GM12878 (cell line): ENCODE data around the gene ZBED2. TPM values are rescaled to one million over a fixed set of nuclear protein-coding genes. Genes with fewer than 3 reads are reported as not detected.

Experiments
- CBFB ChIP-seq: IDR thresholded peaks from 2 replicates; pipeline ENCODE4 v1.6.1; 2016; ENCODE audit warnings: antibody characterized with exemption, low read depth
- CBX3 ChIP-seq: fragments of 200-600 bp; sonication (generic); IDR thresholded peaks from 2 replicates; pipeline ENCODE4 v1.6.1; 2016; ENCODE audit warnings: low read depth, borderline replicate concordance
- CEBPZ ChIP-seq: fragments of 150-350 bp; IDR thresholded peaks from 2 replicates; pipeline ENCODE4 v1.6.1; 2016; ENCODE audit warnings: low read depth, low read length
- ESRRA ChIP-seq: IDR thresholded peaks from 2 replicates; pipeline ENCODE4 v1.6.1; 2012; ENCODE audit warnings: mild to moderate bottlenecking, low read length, improper control_type of control experiment
- HDAC6 ChIP-seq: fragments of 200-600 bp; sonication (generic); IDR thresholded peaks from one replicate; pipeline ENCODE4 v1.8.0; 2017; ENCODE audit warnings: antibody characterized with exemption; ENCODE audit not compliant: unreplicated experiment
- HSF1 ChIP-seq: fragments of 150-350 bp; IDR thresholded peaks from 2 replicates; pipeline ENCODE4 v1.6.1; 2014; ENCODE audit warnings: mild to moderate bottlenecking, low read depth, low read length
- IKZF1 ChIP-seq: fragments of 450-650 bp; conservative IDR thresholded peaks from 2 replicates; pipeline ENCODE4 v1.6.1; 2017; ENCODE audit warnings: antibody characterized with exemption, mild to moderate bottlenecking
- KLF5 ChIP-seq: fragments of 450-650 bp; IDR thresholded peaks from 2 replicates; pipeline ENCODE4 v1.6.1; 2014; ENCODE audit warnings: mild to moderate bottlenecking; ENCODE audit not compliant: partially characterized antibody
- LARP7 ChIP-seq: fragments of 450-650 bp; IDR thresholded peaks from 2 replicates; pipeline ENCODE4 v1.6.1; 2017; ENCODE audit warnings: mild to moderate bottlenecking
- MEF2A ChIP-seq: IDR thresholded peaks from 2 replicates; pipeline ENCODE4 v1.6.1; 2011; ENCODE audit warnings: low read depth, mild to moderate bottlenecking, low read length, moderate library complexity; ENCODE audit not compliant: insufficient read depth
- MTA2 ChIP-seq: fragments of 450-650 bp; IDR thresholded peaks from 2 replicates; pipeline ENCODE4 v1.6.1; 2016; ENCODE audit warnings: low read depth, mild to moderate bottlenecking, moderate library complexity
- MYB ChIP-seq: fragments of 150-350 bp; IDR thresholded peaks from 2 replicates; pipeline ENCODE4 v1.6.1; 2014; ENCODE audit warnings: mild to moderate bottlenecking, low read depth, low read length, borderline replicate concordance
- NFIC ChIP-seq: IDR thresholded peaks from 2 replicates; pipeline ENCODE4 v1.6.1; 2012; ENCODE audit warnings: low read depth, mild to moderate bottlenecking, inconsistent platforms, low read length, moderate library complexity
- NFYB ChIP-seq: IDR thresholded peaks from 2 replicates; pipeline ENCODE4 v1.6.1; 2011; ENCODE audit warnings: low read depth, mild to moderate bottlenecking, low read length, improper control_type of control experiment, moderate library complexity; ENCODE audit not compliant: insufficient read depth
- PBX3 ChIP-seq: IDR thresholded peaks from 2 replicates; pipeline ENCODE4 v1.6.1; 2011; ENCODE audit warnings: mild to moderate bottlenecking, low read depth, low read length, moderate library complexity; ENCODE audit not compliant: insufficient replicate concordance
- RAD21 ChIP-seq: IDR thresholded peaks from 2 replicates; pipeline ENCODE4 v1.6.1; 2011; ENCODE audit warnings: mild to moderate bottlenecking, low read depth, low read length, moderate library complexity; ENCODE audit not compliant: insufficient read depth
- SREBF1 ChIP-seq: IDR thresholded peaks from 2 replicates; pipeline ENCODE4 v1.6.1; 2012; ENCODE audit warnings: mild to moderate bottlenecking, low read length
- SUZ12 ChIP-seq: fragments of 200-600 bp; sonication (generic); IDR thresholded peaks from one replicate; pipeline ENCODE4 v1.6.1; 2018; ENCODE audit warnings: antibody characterized with exemption, mild to moderate bottlenecking; ENCODE audit not compliant: unreplicated experiment
- YBX1 ChIP-seq: fragments of 450-650 bp; IDR thresholded peaks from 2 replicates; pipeline ENCODE4 v1.6.1; 2016; ENCODE audit warnings: antibody characterized with exemption
- ZBED1 ChIP-seq: IDR thresholded peaks from 2 replicates; pipeline ENCODE4 v1.6.1; 2016; ENCODE audit warnings: borderline replicate concordance
- ZNF217 ChIP-seq: fragments of 450-650 bp; IDR thresholded peaks from 2 replicates; pipeline ENCODE4 v1.6.1; 2017; ENCODE audit warnings: antibody characterized with exemption, mild to moderate bottlenecking
- ZNF384 ChIP-seq: IDR thresholded peaks from 2 replicates; pipeline ENCODE4 v1.6.1; 2012; ENCODE audit warnings: low read depth, mild to moderate bottlenecking, low read length, improper control_type of control experiment, borderline replicate concordance
- ZNF592 ChIP-seq: fragments of 450-650 bp; IDR thresholded peaks from 2 replicates; pipeline ENCODE4 v1.6.1; 2017; ENCODE audit warnings: mild to moderate bottlenecking, moderate library complexity
- polyA plus RNA-seq, 11 experiments: library from polyadenylated mRNA; depleted of rRNA in 4 of 11; unstranded in 6 of 11; stranded (reverse) in 5 of 11; fragments of >200 nt; fragmentation: Nextera tagmentation in 4 of 11; fragmentation: Illumina TruSeq in 1 of 11; extraction: Ambion mirVana in 4 of 11; extraction: Trizol in 1 of 11; gene quantifications; 1 replicate in 1 of 11; 2 replicates in 10 of 11; pipeline versions ENCODE4 v1.2.1 to v1.2.3, GENCODE V29; 2011 to 2016; ENCODE audit warnings: inconsistent platforms in 2 of 11, missing spikeins in 2 of 11, low read depth in 1 of 11
- total RNA-seq, 4 experiments: library from RNA; depleted of rRNA in 3 of 4; stranded (reverse); fragments of >200 nt in 3 of 4; fragmentation: Illumina TruSeq in 1 of 4; extraction: Trizol in 1 of 4; gene quantifications; 2 replicates each; pipeline versions ENCODE4 v1.2.1 to v1.2.3, GENCODE V29; 2013 to 2021

Gene ZBED2
- total and polyA plus RNA-seq, 10 of the 15 experiments (the other 5 are each of a cell fraction or from before 2014, with no cell fraction given): 0.02 to 0.24 (median 0.08) TPM; not detected in 3

- TF ChIP-seq IKZF1: peak; percentile 54
- no peak for TF ChIP-seq MYB
- 0 out of 2 replicates have a peak, but pooled peaks have one; percentile 43 for TF ChIP-seq CBFB
- TF ChIP-seq CBX3: no peak
- TF ChIP-seq SUZ12: no peak
- TF ChIP-seq ZNF592: no peak
- no peak for TF ChIP-seq YBX1
- no peak for TF ChIP-seq HSF1
- no peak for TF ChIP-seq CEBPZ
- no peak for TF ChIP-seq SREBF1
- no peak for TF ChIP-seq ESRRA
- no peak for TF ChIP-seq HDAC6
- TF ChIP-seq NFIC: no peak
- TF ChIP-seq NFYB: 0 out of 2 replicates have a peak, but pooled peaks have one; percentile 21
- TF ChIP-seq ZNF384: no peak
- TF ChIP-seq LARP7: no peak
- no peak for TF ChIP-seq PBX3
- TF ChIP-seq RAD21: no peak
- no peak for TF ChIP-seq KLF5
- no peak for TF ChIP-seq MEF2A
- TF ChIP-seq ZBED1: no peak
- peak; percentile 69; the same call in 1 of the 2 replicates for TF ChIP-seq MTA2
- no peak for TF ChIP-seq ZNF217
Measured at GRCh38 chr3:111547631-111548030, 47.5 kb downstream of the ZBED2 start (continued).
